ENCODE measurements around the gene ITGA3. TPM values are rescaled to one million over a fixed set of nuclear protein-coding genes. Genes with fewer than 3 reads are reported as not detected.

Gene ITGA3
- total RNA-seq, 1 donor from 2014 or later, result 134 TPM

- no peak for DNase-seq (ENCODE audit: low spot score)
Measured at GRCh38 chr17:50093246-50093645, 37.3 kb downstream of the ITGA3 start.

- no peak for DNase-seq (ENCODE audit: low spot score)
Measured at GRCh38 chr17:50093807-50094206, 37.9 kb downstream of the ITGA3 start.

- DNase-seq (ENCODE audit: low spot score), result peak; percentile 93
Measured at GRCh38 chr17:50094243-50094752, 38.4 kb downstream of the ITGA3 start.

GRCh38 chr17:50094753-50095619 lies 39.1 kb downstream of the ITGA3 start, which contains the start of gene PDK2:
Gene PDK2 (plus strand): TSS chr17:50095351. CDS start chr17:50095436, 85 bp downstream.
- peak; percentile 97 for DNase-seq (ENCODE audit: low spot score)

GRCh38 chr17:50095626-50096037 lies 39.7 kb downstream of the ITGA3 start:
- no peak for DNase-seq (ENCODE audit: low spot score)

- DNase-seq (ENCODE audit: low spot score), result no peak
Measured at GRCh38 chr17:50096092-50096491, 40.2 kb downstream of the ITGA3 start.

GRCh38 chr17:50096758-50097157 lies 40.8 kb downstream of the ITGA3 start:
- DNase-seq (ENCODE audit: low spot score), result no peak

- no peak for DNase-seq (ENCODE audit: low spot score)
Measured at GRCh38 chr17:50097455-50097854, 41.5 kb downstream of the ITGA3 start.

- DNase-seq (ENCODE audit: low spot score), result no peak
Measured at GRCh38 chr17:50097926-50098325, 42.0 kb downstream of the ITGA3 start.

GRCh38 chr17:50098583-50098982 lies 42.7 kb downstream of the ITGA3 start:
- DNase-seq (ENCODE audit: low spot score), result no peak

GRCh38 chr17:50099003-50099402 lies 43.1 kb downstream of the ITGA3 start:
- DNase-seq (ENCODE audit: low spot score), result no peak

GRCh38 chr17:50100480-50100883 lies 44.6 kb downstream of the ITGA3 start:
- no peak for DNase-seq (ENCODE audit: low spot score)

- DNase-seq (ENCODE audit: low spot score), result no peak
Measured at GRCh38 chr17:50100921-50101345, 45.0 kb downstream of the ITGA3 start.

- DNase-seq (ENCODE audit: low spot score), result peak; percentile 71
Measured at GRCh38 chr17:50101346-50102163, 45.6 kb downstream of the ITGA3 start.

- peak; percentile 91 for DNase-seq (ENCODE audit: low spot score)
Measured at GRCh38 chr17:50102164-50102991, 46.5 kb downstream of the ITGA3 start.

GRCh38 chr17:50103252-50103651 lies 47.3 kb downstream of the ITGA3 start:
- no peak for DNase-seq (ENCODE audit: low spot score)

GRCh38 chr17:50103941-50104340 lies 48.0 kb downstream of the ITGA3 start:
- no peak for DNase-seq (ENCODE audit: low spot score)

- DNase-seq (ENCODE audit: low spot score), result no peak
Measured at GRCh38 chr17:50105811-50106210, 49.9 kb downstream of the ITGA3 start.

- DNase-seq (ENCODE audit: low spot score), result no peak
Measured at GRCh38 chr17:50106393-50107131, 50.7 kb downstream of the ITGA3 start.

- DNase-seq (ENCODE audit: low spot score), result no peak
Measured at GRCh38 chr17:50107790-50108414, 52.0 kb downstream of the ITGA3 start.
